Nephron (organoid): ENCODE measurements around the gene CCBE1.

Experiments used
- H3K27ac Mint-ChIP-seq, 3 experiments: 2 replicates each; pipeline ENCODE4 v1.8.0; 2020; ENCODE audit warnings: mixed read lengths in 3 of 3, mild to moderate bottlenecking in 2 of 3, moderate library complexity in 1 of 3
- H3K27me3 Mint-ChIP-seq: 2 replicates; pipeline ENCODE4 v1.8.0; 2021; ENCODE audit warnings: low read depth, mild to moderate bottlenecking, moderate library complexity, mixed read lengths
- H3K36me3 Mint-ChIP-seq: 2 replicates; pipeline ENCODE4 v1.8.0; 2020; ENCODE audit warnings: low read depth, mixed read lengths
- H3K4me1 Mint-ChIP-seq: 2 replicates; pipeline ENCODE4 v1.8.0; 2020; ENCODE audit warnings: mixed read lengths
- H3K4me3 Mint-ChIP-seq, 3 experiments: 2 replicates each; pipeline ENCODE4 v1.8.0; 2020; ENCODE audit warnings: mild to moderate bottlenecking in 3 of 3, mixed read lengths in 3 of 3, moderate library complexity in 2 of 3
- H3K9me3 Mint-ChIP-seq: 2 replicates; pipeline ENCODE4 v1.8.0; 2020; ENCODE audit warnings: mixed read lengths
- TF ChIP-seq, protein P1 (sequence below), 3 experiments: fragments of 200-600 bp; sonication (generic); IDR thresholded peaks; one replicate each; pipeline ENCODE4 v1.5.0; 2021; ENCODE audit warnings: antibody characterized with exemption in 3 of 3; ENCODE audit not compliant: unreplicated experiment in 3 of 3

CCBE1 gene

DNA sequence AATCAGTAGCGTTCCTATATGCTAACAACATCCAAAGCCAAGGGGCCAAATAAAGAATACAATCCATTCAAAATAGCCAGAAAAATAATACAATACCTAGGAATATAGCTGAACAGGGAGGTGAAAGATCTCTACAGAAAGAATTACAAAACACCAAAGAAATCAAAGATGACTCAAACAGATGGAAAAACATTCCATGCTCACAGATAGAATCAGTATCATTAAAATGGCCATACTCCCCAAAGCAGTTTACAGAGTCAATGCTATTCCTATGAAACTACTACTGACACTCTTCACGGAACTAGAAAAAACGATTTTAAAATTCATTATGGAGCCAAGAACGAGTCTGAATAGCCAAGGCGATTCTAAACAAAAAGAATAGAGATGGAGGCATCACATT, 57.4 kb downstream of the CCBE1 start:
- Mint-ChIP-seq H3K9me3 (no peaks in the 10 kb centered on the region), H3K27ac (peak overlapping the region; percentile 8 to 29 (median 13)), H3K36me3 (no peaks in the 10 kb centered on the region), H3K4me3 (no peak overlapping the region), H3K27me3 (no peaks in the 10 kb centered on the region), H3K4me1 (peaks cover 42% of the 10 kb centered on the region)
- TF ChIP-seq, protein P1, sequence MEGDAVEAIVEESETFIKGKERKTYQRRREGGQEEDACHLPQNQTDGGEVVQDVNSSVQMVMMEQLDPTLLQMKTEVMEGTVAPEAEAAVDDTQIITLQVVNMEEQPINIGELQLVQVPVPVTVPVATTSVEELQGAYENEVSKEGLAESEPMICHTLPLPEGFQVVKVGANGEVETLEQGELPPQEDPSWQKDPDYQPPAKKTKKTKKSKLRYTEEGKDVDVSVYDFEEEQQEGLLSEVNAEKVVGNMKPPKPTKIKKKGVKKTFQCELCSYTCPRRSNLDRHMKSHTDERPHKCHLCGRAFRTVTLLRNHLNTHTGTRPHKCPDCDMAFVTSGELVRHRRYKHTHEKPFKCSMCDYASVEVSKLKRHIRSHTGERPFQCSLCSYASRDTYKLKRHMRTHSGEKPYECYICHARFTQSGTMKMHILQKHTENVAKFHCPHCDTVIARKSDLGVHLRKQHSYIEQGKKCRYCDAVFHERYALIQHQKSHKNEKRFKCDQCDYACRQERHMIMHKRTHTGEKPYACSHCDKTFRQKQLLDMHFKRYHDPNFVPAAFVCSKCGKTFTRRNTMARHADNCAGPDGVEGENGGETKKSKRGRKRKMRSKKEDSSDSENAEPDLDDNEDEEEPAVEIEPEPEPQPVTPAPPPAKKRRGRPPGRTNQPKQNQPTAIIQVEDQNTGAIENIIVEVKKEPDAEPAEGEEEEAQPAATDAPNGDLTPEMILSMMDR (IDR thresholded peaks at IDR 0.05; ENCODE audit: unreplicated experiment in 3 of 3), result no peak

DNA sequence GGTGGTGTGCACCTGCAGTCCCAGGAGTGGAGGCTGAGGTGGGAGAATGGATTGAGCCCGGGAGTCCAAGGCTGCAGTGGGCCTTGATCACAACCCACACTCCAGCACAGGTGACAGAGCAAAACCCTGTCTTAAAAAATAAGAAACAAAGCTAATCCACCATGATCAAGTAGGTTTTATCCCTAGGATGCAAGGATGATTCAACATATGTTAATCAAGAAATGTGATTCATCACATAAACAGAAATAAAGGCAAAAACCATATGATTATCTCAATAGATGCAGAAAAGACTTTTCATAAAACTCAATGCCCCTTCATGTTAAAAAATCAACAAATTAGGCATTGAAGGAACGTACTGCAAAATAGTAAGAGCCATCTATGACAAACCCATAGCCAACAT, 58.1 kb downstream of the CCBE1 start:
- Mint-ChIP-seq H3K9me3 (no peaks in the 10 kb centered on the region), H3K27ac (peak overlapping the region in 1 of 3 experiments; percentile 8), H3K4me3 (no peak overlapping the region), H3K36me3 (no peaks in the 10 kb centered on the region), H3K4me1 (peaks cover 49% of the 10 kb centered on the region), H3K27me3 (no peaks in the 10 kb centered on the region)
- TF ChIP-seq, protein P1 (IDR thresholded peaks at IDR 0.05; ENCODE audit: unreplicated experiment in 3 of 3), result no peak

DNA sequence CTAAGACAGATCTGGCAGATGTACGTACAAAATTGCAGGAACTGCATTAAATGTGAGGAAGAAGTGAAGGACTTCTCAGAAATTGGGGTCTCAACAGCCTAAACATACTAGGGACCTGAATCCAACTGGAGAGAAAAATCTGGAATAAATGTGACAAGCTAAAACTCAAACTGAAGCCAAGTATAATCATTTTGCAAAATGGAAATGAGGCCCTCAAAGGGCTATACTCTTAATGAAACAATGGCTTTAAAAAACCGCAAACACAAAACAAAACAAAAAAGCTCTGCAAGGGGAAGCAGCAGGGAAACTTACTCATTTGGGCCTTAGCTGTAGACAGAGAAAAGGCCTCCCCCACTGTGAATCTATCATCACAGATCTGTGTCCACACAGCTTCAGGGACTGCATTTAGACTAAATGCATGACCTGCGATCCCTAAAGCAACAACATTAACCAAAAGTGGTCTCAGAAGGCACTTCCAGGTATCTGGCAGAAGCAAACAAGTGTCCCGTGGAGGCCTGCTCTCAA, 63.2 kb downstream of the CCBE1 start:
- TF ChIP-seq, protein P1 (IDR thresholded peaks at IDR 0.05; ENCODE audit: unreplicated experiment in 3 of 3), result no peak

DNA sequence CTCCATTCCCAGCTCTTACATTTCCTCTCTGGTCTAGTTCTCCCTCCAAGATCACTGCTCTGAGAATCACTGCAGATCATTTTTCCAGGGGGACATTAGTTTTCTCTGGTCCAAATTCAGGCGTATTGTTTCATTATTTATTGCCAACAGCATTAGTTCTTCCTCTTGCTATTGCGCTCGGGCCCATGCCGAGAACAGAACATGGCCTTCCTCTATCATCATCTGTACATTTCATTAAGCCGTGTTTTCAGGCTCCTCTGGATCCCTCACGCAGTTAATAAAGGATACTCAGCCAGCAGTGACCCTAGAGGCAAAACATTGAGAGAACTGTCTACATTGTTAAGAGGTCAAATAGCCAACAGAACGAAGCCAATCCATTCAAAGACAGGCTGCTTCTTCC, 63.9 kb downstream of the CCBE1 start:
- peaks cover 4% of the 10 kb centered on the region for H3K27me3 Mint-ChIP-seq
- H3K9me3 Mint-ChIP-seq, result peaks cover 5% of the 10 kb centered on the region
- H3K27ac Mint-ChIP-seq, result peak overlapping the region; percentile 72 to 91 (median 88)
- TF ChIP-seq, protein P1 (IDR thresholded peaks at IDR 0.05; ENCODE audit: unreplicated experiment in 3 of 3), result no peak
- H3K4me1 Mint-ChIP-seq, result peaks cover 60% of the 10 kb centered on the region
- peak overlapping the region in 1 of 3 experiments; percentile 22 for H3K4me3 Mint-ChIP-seq
- H3K36me3 Mint-ChIP-seq, result peaks cover 12% of the 10 kb centered on the region

More for the DNA sequence above, 63.2 kb downstream of the CCBE1 start:
- H3K9me3 Mint-ChIP-seq, result peaks cover 3% of the 10 kb centered on the region
- H3K36me3 Mint-ChIP-seq, result peaks cover 11% of the 10 kb centered on the region
- peak overlapping the region; percentile 72 to 88 (median 72) for H3K27ac Mint-ChIP-seq
- peaks cover 60% of the 10 kb centered on the region for H3K4me1 Mint-ChIP-seq
- H3K4me3 Mint-ChIP-seq, result no peak overlapping the region
- peaks cover 4% of the 10 kb centered on the region for H3K27me3 Mint-ChIP-seq

DNA sequence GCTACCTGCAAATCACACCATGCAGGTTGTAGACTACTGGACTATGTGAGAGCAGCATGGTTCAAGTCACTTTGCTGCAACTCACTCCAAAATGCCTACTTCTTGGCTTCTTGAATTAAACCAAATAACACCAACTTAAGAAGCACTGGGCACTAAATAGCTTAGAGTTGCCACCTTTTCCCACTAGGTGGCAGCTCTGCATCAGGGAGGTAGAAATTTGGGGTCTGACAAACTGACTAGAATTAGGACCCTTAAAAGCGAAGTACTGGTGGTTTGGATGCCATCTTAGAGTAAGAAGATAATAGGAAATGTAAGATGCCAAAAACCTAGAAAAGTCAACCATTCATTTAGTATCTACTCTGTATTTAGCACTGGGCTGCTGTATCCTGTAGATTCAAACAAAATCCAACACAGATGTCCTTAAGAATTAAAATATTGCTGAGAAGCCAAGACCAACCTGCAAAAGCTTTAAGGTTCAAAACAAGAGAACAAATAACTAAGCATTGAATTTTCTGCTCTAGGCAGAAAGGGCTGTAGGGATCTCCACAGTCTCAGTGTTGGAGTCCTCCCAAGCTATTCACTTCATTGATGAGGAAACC, 65.5 kb downstream of the CCBE1 start:
- TF ChIP-seq, protein P1 (IDR thresholded peaks at IDR 0.05; ENCODE audit: unreplicated experiment in 3 of 3), result peak; percentile 47 to 62 (median 53)
- Mint-ChIP-seq H3K27me3 (peaks cover 4% of the 10 kb centered on the region), H3K27ac (peak overlapping the region; percentile 50 to 67 (median 61)), H3K4me3 (no peak overlapping the region), H3K4me1 (peaks cover 53% of the 10 kb centered on the region), H3K36me3 (peaks cover 16% of the 10 kb centered on the region), H3K9me3 (peaks cover 6% of the 10 kb centered on the region)

DNA sequence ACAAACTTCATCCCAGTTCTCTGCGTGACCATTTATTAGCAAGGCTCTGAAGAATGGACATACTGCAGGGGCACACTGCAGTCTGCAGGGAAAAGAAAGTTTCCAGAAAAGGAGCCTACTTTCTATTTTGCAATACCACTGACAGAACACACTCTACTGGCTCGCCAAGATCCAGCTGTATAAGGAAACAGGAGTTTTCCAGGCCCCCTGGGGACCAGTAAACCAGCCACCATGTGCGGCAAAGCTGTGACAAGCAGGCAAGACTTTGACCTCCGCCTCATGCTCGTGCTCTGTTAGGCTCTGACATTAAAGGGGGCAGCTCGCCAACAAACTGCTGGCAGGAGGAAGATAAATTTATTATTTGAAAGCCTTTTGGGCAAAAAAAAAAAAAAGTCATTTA, 67.3 kb downstream of the CCBE1 start:
- no peak overlapping the region for H3K4me3 Mint-ChIP-seq
- peaks cover 38% of the 10 kb centered on the region for H3K4me1 Mint-ChIP-seq
- peak overlapping the region in 2 of 3 experiments; percentile 37 to 66 for H3K27ac Mint-ChIP-seq
- H3K36me3 Mint-ChIP-seq, result peaks cover 16% of the 10 kb centered on the region
- H3K9me3 Mint-ChIP-seq, result peaks cover 6% of the 10 kb centered on the region
- peaks cover 4% of the 10 kb centered on the region for H3K27me3 Mint-ChIP-seq
- TF ChIP-seq, protein P1 (IDR thresholded peaks at IDR 0.05; ENCODE audit: unreplicated experiment in 3 of 3), result no peak
